Loucy (cell line): ENCODE data around the gene TRHDE.

Experiments
- CTCF ChIP-seq: fragments of 200-600 bp; sonication (generic); conservative IDR thresholded peaks from 2 replicates; pipeline ENCODE4 v1.5.1; 2014; ENCODE audit warnings: mild to moderate bottlenecking, antibody characterized with exemption, low read length
- EZH2phosphoT487 ChIP-seq: fragments of 200-600 bp; IDR thresholded peaks from 2 replicates; pipeline ENCODE4 v1.6.1; 2018; ENCODE audit warnings: antibody characterized with exemption, mild to moderate bottlenecking, moderate library complexity, borderline replicate concordance

GRCh38 chr12:72293701-72294100, 21.5 kb downstream of the TRHDE start:
- no peak for TF ChIP-seq CTCF
- no peak for TF ChIP-seq EZH2phosphoT487
